HG02642 (cell line): Measurements from ENCODE around the gene SCARF2.
"Not testable (repeated sequence)": the region's sequence is repeated elsewhere in the genome, so short reads cannot be mapped to it uniquely, and the experiment has no call there.

Experiments
- ATAC-seq: cut with Tn5 transposase; IDR thresholded peaks from one replicate; pipeline ENCODE4 v1.9.1; 2021; ENCODE audit warnings: mild to moderate bottlenecking; ENCODE audit not compliant: unreplicated experiment, poor library complexity

Gene SCARF2

GRCh38 chr22:20399866-20400605, 37.6 kb downstream of the SCARF2 start:
- no peak for ATAC-seq

- ATAC-seq: no peak
Measured at GRCh38 chr22:20398420-20398819, 39.2 kb downstream of the SCARF2 start.

GRCh38 chr22:20397498-20397897, 40.1 kb downstream of the SCARF2 start:
- ATAC-seq: no peak

GRCh38 chr22:20396639-20397038, 41.0 kb downstream of the SCARF2 start:
- ATAC-seq: no peak

- ATAC-seq: no peak
Measured at GRCh38 chr22:20395907-20396287, 41.7 kb downstream of the SCARF2 start.

GRCh38 chr22:20395181-20395906, 42.3 kb downstream of the SCARF2 start:
- no peak for ATAC-seq

GRCh38 chr22:20393705-20394476, 43.7 kb downstream of the SCARF2 start, which contains the start of gene ZNF74:
Gene ZNF74 (plus strand): TSS chr22:20394151. CDS start chr22:20394629, 478 bp downstream.
- peak; percentile 82 for ATAC-seq

- ATAC-seq: no peak
Measured at GRCh38 chr22:20392983-20393704, 44.5 kb downstream of the SCARF2 start.

- not testable (repeated sequence) for ATAC-seq
Measured at GRCh38 chr22:20392365-20392881, 45.2 kb downstream of the SCARF2 start.

GRCh38 chr22:20391222-20391621, 46.4 kb downstream of the SCARF2 start:
- ATAC-seq: no peak

- no peak for ATAC-seq
Measured at GRCh38 chr22:20390394-20390907, 47.2 kb downstream of the SCARF2 start.

GRCh38 chr22:20389288-20389687, 48.3 kb downstream of the SCARF2 start:
- no peak for ATAC-seq

GRCh38 chr22:20388200-20388599, 49.4 kb downstream of the SCARF2 start:
- ATAC-seq: no peak

- no peak for ATAC-seq
Measured at GRCh38 chr22:20386972-20387371, 50.7 kb downstream of the SCARF2 start.

GRCh38 chr22:20386336-20386735, 51.3 kb downstream of the SCARF2 start:
- no peak for ATAC-seq

GRCh38 chr22:20384865-20385264, 52.8 kb downstream of the SCARF2 start:
- ATAC-seq: no peak

- no peak for ATAC-seq
Measured at GRCh38 chr22:20384171-20384570, 53.5 kb downstream of the SCARF2 start.

- ATAC-seq: no peak
Measured at GRCh38 chr22:20383538-20383937, 54.1 kb downstream of the SCARF2 start.

GRCh38 chr22:20380486-20380885, 57.1 kb downstream of the SCARF2 start:
- ATAC-seq: no peak

GRCh38 chr22:20378684-20379083, 58.9 kb downstream of the SCARF2 start:
- ATAC-seq: not testable (repeated sequence)
